GM13976 (cell line): ENCODE data around the gene SMTNL1.

Experiments
- DNase-seq: peaks from one replicate; pipeline ENCODE4 v3.0.0; 2012; ENCODE audit warnings: low spot score
- in situ Hi-C: fragments of 300-500 bp; cut with MboI; formaldehyde crosslinking; loops from one replicate; pipeline ENCODE4 v1.12.0; 2022; ENCODE audit warnings: low sequenced_read_pairs, mixed read lengths, inconsistent platforms; ENCODE audit not compliant: unreplicated experiment
- TF ChIP-seq, protein P1 (sequence below): IDR thresholded peaks from 2 replicates; pipeline ENCODE4 v1.5.1; 2012; ENCODE audit warnings: borderline replicate concordance, mild to moderate bottlenecking; ENCODE audit not compliant: insufficient read depth; ENCODE audit errors: extremely low read depth, missing control alignments, control extremely low read depth

SMTNL1 gene

DNA sequence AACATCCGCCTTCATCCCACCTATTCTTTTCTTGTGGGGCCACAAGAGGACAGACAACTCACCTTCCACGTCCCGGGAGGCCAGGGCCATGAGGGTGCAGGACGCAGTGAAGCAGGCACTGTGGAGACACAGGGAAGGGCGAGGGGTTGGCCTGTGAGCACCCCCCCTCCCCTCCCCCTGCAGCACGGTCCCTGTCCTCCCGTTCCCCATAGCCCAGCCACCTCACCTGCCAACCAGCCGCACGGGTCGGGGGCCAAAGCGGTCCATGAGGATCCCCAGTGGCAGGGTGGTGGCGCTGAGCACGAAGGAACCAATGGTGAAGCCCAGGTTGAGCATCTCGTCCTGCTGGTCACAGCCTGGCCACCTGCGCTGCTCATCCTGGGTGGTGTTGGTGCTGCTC lies 36.5 kb upstream of the SMTNL1 start:
- in situ Hi-C loops: no loop called here
- DNase-seq: no peak
- TF ChIP-seq, protein P1, sequence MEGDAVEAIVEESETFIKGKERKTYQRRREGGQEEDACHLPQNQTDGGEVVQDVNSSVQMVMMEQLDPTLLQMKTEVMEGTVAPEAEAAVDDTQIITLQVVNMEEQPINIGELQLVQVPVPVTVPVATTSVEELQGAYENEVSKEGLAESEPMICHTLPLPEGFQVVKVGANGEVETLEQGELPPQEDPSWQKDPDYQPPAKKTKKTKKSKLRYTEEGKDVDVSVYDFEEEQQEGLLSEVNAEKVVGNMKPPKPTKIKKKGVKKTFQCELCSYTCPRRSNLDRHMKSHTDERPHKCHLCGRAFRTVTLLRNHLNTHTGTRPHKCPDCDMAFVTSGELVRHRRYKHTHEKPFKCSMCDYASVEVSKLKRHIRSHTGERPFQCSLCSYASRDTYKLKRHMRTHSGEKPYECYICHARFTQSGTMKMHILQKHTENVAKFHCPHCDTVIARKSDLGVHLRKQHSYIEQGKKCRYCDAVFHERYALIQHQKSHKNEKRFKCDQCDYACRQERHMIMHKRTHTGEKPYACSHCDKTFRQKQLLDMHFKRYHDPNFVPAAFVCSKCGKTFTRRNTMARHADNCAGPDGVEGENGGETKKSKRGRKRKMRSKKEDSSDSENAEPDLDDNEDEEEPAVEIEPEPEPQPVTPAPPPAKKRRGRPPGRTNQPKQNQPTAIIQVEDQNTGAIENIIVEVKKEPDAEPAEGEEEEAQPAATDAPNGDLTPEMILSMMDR: no peak

DNA sequence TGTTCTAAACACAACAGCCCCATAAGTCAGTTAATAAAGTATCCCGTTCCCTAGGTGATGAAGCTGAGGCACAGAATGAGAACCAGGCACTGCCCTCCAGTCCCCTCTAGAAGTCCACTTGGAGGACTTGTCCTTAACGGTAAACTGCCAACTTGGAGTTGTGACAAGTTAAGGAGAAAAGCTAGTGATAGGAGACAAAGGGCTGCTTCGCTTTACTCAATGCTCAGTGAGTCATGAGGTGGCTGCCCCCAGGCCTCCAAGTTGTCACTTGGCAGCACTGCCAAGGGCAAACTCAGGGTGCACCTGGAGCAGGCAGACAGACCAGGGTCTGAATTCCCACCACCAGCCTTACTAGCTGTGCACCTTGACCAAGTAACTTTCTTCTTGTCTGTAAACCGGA lies 35.4 kb upstream of the SMTNL1 start:
- peak; percentile 5 for DNase-seq
- in situ Hi-C loops: no loop called here
- TF ChIP-seq, protein P1: no peak

DNA sequence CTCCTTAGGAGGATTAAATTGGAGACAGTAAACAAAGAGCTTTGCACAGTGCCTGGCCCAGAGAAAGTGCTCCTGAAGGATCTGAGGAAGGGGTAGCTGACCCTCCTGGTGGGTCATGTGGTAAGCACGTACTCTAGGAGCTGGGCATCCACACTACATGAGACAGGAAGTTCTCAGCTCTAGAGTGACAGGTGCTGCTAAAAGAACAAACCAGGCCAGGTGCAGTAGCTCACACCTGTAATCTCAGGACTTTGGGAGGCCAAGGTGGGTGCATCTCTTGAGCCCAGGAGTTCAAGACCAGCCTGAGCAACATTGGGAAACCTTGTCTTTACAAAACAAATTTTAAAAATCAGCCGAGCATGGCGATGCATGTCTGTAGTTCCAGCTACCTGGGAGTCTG lies 35.0 kb upstream of the SMTNL1 start:
- in situ Hi-C loops: no loop called here
- TF ChIP-seq, protein P1: no peak
- DNase-seq: peak; percentile 10

DNA sequence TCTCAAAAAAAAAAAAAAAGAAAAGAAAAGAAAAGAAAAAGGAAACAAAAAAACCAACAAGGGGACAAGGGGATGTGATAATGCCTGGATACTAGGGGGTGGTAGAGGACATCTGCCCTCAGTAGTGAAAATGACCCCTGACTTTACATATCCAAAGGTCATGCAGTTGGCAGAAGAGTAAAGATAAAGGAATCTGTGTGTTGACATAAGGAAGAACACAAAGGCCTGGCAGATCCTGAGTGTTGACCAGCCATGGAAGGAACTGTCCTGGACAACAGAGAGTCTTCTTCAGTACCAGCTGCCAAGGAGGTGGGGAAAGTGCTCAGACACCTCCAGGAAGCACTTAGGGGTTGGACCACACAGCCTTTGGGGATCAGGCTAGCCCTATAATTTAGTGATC lies 34.5 kb upstream of the SMTNL1 start:
- TF ChIP-seq, protein P1: no peak
- in situ Hi-C loops: no loop called here
- DNase-seq: peak; percentile 16

DNA sequence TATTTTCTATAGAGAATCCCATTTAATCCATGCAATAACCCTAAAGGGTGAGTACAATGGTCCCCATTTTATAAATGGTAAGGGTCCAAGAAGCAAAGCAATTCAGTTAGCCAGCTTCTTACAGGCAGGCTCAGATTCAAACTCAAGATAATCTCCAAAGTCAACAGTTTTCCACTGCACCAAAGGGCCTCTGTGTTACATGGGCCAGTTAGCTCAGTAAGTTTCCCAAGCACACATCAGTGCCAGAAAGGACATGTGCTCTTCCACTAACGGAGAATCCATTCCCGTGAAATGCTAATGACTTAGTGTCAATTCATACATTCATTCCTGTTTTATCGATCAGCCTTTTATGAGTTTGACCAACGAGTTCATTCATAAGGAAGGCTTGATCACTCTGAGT lies 32.9 kb upstream of the SMTNL1 start:
- DNase-seq: peak; percentile 6
- in situ Hi-C loops: no loop called here
- TF ChIP-seq, protein P1: no peak

DNA sequence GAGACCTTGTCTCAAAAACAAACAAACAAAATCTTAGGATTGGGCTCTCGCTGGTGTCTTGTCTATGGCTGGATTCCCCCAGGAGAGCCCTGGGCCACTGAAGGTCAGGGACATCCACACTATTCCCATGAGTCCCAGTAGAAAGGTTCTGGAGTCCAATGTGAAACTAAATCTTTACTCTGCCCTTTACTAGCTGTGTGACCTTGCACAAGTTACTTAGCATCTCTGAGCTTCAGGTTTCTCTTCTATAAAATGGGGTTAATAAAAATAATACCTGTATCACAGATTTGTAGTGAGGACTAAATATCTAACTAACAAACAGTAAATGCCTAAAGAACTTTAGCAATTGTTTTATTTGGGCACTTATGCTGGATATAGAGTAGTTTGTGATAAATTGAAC lies 30.9 kb upstream of the SMTNL1 start:
- DNase-seq: no peak
- in situ Hi-C loops: no loop called here
- TF ChIP-seq, protein P1: no peak
